Keratinocyte (primary cell): ENCODE data around the gene HSBP1L1. TPM values are rescaled to one million over a fixed set of nuclear protein-coding genes. Genes with fewer than 3 reads are reported as not detected.

ENCODE experiments used
- DNase-seq: peaks from one replicate; pipeline ENCODE4 v3.0.0-alpha.2; 2011; ENCODE audit warnings: low read depth, missing footprints, low spot score
- FAIRE-seq: peaks from 2 replicates; lab custom pipeline; 2011; peaks lifted over from hg19 to GRCh38; lab: Jason Lieb, UNC
- H2AFZ ChIP-seq: 2 replicates; pipeline ENCODE4 v1.6.0; 2012; ENCODE audit warnings: low read length, control low read depth, inconsistent platforms; ENCODE audit not compliant: control insufficient read depth
- H3K27ac ChIP-seq: 2 replicates; pipeline ENCODE4 v1.5.1; 2011; ENCODE audit warnings: low read length; ENCODE audit not compliant: control insufficient read depth, insufficient read depth
- H3K27me3 ChIP-seq: 3 replicates; pipeline ENCODE4 v1.6.0; 2011; ENCODE audit warnings: low read length; ENCODE audit not compliant: control insufficient read depth, insufficient read depth; ENCODE audit errors: extremely low read depth
- H3K36me3 ChIP-seq, 2 experiments: 2 replicates in 1 of 2; 3 replicates in 1 of 2; pipeline ENCODE4 v1.5.1; 2011; ENCODE audit warnings: low read length in 2 of 2, mild to moderate bottlenecking in 1 of 2; ENCODE audit not compliant: control insufficient read depth in 2 of 2, insufficient read depth in 2 of 2; ENCODE audit errors: extremely low read depth in 1 of 2
- H3K4me1 ChIP-seq: 3 replicates; pipeline ENCODE4 v1.5.1; 2011; ENCODE audit warnings: low read length; ENCODE audit not compliant: control insufficient read depth, insufficient read depth; ENCODE audit errors: extremely low read depth
- H3K4me2 ChIP-seq: 3 replicates; pipeline ENCODE4 v1.6.0; 2011; ENCODE audit warnings: low read depth, low read length; ENCODE audit not compliant: control insufficient read depth, insufficient read depth; ENCODE audit errors: extremely low read depth
- H3K4me3 ChIP-seq, 3 experiments: fragments of 200-600 bp in 1 of 3; sonication (generic) in 1 of 3; 2 replicates in 2 of 3; 3 replicates in 1 of 3; pipeline ENCODE4 v1.5.1; 2011 to 2016; ENCODE audit warnings: low read length in 3 of 3, mild to moderate bottlenecking in 3 of 3, control low read depth in 2 of 3, inconsistent platforms in 1 of 3, low read depth in 1 of 3, mixed read lengths in 1 of 3, mixed run types in 1 of 3, moderate library complexity in 1 of 3; ENCODE audit not compliant: control insufficient read depth in 2 of 3, insufficient read depth in 2 of 3; ENCODE audit errors: extremely low read depth in 1 of 3
- H3K79me2 ChIP-seq: 2 replicates; pipeline ENCODE4 v1.6.0; 2012; ENCODE audit warnings: low read length; ENCODE audit not compliant: control insufficient read depth, insufficient read depth
- H3K9ac ChIP-seq: 3 replicates; pipeline ENCODE4 v1.6.0; 2011; ENCODE audit warnings: low read length; ENCODE audit not compliant: control insufficient read depth, insufficient read depth; ENCODE audit errors: extremely low read depth
- H3K9me1 ChIP-seq: 3 replicates; pipeline ENCODE4 v1.6.0; 2011; ENCODE audit warnings: low read length; ENCODE audit not compliant: control insufficient read depth, insufficient read depth; ENCODE audit errors: extremely low read depth
- H3K9me3 ChIP-seq: 2 replicates; pipeline ENCODE4 v1.5.1; 2012; ENCODE audit warnings: low read depth, low read length; ENCODE audit not compliant: control insufficient read depth
- H4K20me1 ChIP-seq: 3 replicates; pipeline ENCODE4 v1.6.0; 2011; ENCODE audit warnings: low read length; ENCODE audit not compliant: control insufficient read depth, insufficient read depth; ENCODE audit errors: extremely low read depth
- EZH2 ChIP-seq: IDR thresholded peaks from one replicate; pipeline ENCODE4 v1.6.1; 2012; ENCODE audit warnings: inconsistent platforms, mild to moderate bottlenecking, low read length, moderate library complexity
- dilution Hi-C: fragments of 300-500 bp; cut with MboI; formaldehyde crosslinking; loops from one replicate; pipeline ENCODE4 v1.7.0; 2020; ENCODE audit warnings: low sequenced_read_pairs; ENCODE audit not compliant: extremely low pct_ligation_motif_present
- polyA plus RNA-seq, 5 experiments: library from polyadenylated mRNA; depleted of rRNA in 3 of 5; stranded (reverse) in 3 of 5; stranded (forward) in 1 of 5; unstranded in 1 of 5; fragments of >200 nt; gene quantifications; 1 replicate in 1 of 5; 2 replicates in 3 of 5; 3 replicates in 1 of 5; pipeline versions ENCODE4 v1.2.1 to v1.2.3, GENCODE V29; 2011 to 2012; ENCODE audit warnings: missing spikeins in 2 of 5, low read depth in 1 of 5, low replicate concordance in 1 of 5
- TF ChIP-seq, protein P1 (sequence below), 3 experiments: IDR thresholded peaks in 1 of 3; conservative IDR thresholded peaks in 1 of 3; optimal IDR thresholded peaks in 1 of 3; 2 replicates in 2 of 3; 3 replicates in 1 of 3; pipeline versions ENCODE3 to v1.5.1; 2011; ENCODE audit warnings: low read length in 3 of 3, mild to moderate bottlenecking in 3 of 3, moderate library complexity in 2 of 3, control low read depth in 1 of 3, inconsistent platforms in 1 of 3; ENCODE audit not compliant: insufficient read depth in 2 of 3; ENCODE audit errors: extremely low read depth in 1 of 3

Gene HSBP1L1
- polyA plus RNA-seq, 1 donor (not counting 4 experiments of a cell fraction or from before 2014, with no cell fraction given), result 49.6 TPM

DNA sequence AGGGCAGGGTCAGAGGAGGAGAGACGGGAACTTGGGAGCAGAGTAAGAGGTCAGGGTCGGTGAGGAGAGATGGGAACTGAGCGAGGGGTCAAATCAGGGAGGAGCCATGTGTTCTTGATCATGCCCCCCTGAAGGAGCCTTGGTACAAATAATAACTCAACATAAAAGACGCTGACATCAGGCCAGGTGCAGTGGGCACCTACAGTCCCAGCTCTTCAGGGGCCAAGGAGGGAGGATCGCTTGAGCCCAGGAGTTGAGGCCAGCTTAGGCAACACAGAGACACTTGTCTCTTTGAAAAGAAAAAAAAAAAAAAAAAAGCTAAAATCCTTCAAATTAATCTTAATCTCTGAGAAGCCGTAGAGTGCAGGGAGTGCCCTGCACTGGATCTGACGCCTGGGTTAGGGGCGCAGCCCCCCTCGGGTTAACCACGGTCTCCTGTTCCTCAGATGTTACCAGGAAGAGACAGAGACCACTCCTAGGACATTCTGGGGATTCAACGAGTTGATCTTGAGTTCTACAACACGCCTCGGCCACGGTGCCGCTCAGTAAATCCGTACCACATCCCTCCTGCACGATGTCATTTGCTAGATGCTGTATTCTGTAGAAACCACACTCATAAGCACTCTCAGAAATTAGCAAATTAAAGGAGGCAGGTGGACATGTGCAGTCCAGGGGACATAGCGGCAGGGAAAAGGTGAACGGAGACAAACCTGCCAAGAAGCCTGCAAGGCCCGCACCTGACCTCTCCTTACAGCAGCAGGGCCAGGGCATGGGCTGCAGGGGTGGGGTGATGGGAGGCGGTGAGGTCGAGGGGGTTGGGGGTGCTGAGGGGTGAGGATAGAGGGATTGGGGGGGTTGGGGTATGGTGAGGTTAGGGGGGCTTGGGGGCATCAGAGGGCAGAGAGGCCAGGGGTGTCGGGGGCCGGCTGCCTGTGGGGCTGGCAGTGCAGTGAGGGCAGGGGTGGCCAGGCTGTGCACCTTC is 42.2 kb upstream of the HSBP1L1 start:
- H3K9me1 ChIP-seq, result no peaks in the 10 kb centered on the region
- H3K79me2 ChIP-seq, result peaks cover 26% of the 10 kb centered on the region
- no peaks in the 10 kb centered on the region for H3K4me1 ChIP-seq
- no peak overlapping the region for H3K4me3 ChIP-seq
- no peak overlapping the region for H2AFZ ChIP-seq
- H3K27me3 ChIP-seq, result no peaks in the 10 kb centered on the region
- no peak overlapping the region for H3K4me2 ChIP-seq
- TF ChIP-seq, protein P1, sequence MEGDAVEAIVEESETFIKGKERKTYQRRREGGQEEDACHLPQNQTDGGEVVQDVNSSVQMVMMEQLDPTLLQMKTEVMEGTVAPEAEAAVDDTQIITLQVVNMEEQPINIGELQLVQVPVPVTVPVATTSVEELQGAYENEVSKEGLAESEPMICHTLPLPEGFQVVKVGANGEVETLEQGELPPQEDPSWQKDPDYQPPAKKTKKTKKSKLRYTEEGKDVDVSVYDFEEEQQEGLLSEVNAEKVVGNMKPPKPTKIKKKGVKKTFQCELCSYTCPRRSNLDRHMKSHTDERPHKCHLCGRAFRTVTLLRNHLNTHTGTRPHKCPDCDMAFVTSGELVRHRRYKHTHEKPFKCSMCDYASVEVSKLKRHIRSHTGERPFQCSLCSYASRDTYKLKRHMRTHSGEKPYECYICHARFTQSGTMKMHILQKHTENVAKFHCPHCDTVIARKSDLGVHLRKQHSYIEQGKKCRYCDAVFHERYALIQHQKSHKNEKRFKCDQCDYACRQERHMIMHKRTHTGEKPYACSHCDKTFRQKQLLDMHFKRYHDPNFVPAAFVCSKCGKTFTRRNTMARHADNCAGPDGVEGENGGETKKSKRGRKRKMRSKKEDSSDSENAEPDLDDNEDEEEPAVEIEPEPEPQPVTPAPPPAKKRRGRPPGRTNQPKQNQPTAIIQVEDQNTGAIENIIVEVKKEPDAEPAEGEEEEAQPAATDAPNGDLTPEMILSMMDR (optimal IDR thresholded peaks at IDR 0.05 in 1 of 3, IDR thresholded peaks at IDR 0.05 in 1 of 3, conservative IDR thresholded peaks at IDR 0.05 in 1 of 3; ENCODE audit: extremely low read depth in 1 of 3, insufficient read depth in 2 of 3, low read length in 3 of 3), result no peak
- no peak for TF ChIP-seq EZH2
- H3K27ac ChIP-seq, result no peak overlapping the region
- H3K36me3 ChIP-seq, result peaks cover 12% of the 10 kb centered on the region in 2 experiments
- no peak overlapping the region for H3K9ac ChIP-seq
- DNase-seq (no peak), FAIRE-seq (no peak)
- dilution Hi-C loops, result no loop called here
- no peaks in the 10 kb centered on the region for H3K9me3 ChIP-seq
- H4K20me1 ChIP-seq, result no peaks in the 10 kb centered on the region

DNA sequence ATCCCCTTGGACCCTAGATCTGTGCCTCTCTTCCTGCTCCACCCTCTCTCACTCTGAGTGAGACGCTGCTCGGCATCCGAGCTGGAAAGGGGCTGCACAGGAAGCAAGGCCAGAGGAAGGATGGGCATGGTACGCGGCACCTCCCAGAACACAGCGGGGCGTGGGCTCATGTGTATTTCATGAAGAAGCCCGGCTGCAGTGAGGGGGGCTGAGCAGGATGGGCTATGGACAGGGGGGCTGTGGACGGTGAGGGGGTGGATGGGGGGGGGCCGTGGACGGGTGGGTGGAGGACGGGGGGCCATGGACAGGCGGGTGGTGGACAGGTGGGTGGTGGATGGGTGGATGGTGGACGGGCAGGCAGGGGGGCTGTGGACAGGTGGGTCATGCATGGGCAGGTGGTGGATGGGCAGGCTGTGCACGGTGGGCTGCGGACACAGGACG is 41.5 kb upstream of the HSBP1L1 start:
- H3K4me3 ChIP-seq, result no peak overlapping the region
- peaks cover 33% of the 10 kb centered on the region for H3K79me2 ChIP-seq
- no peaks in the 10 kb centered on the region for H4K20me1 ChIP-seq
- H3K9ac ChIP-seq, result no peak overlapping the region
- dilution Hi-C loops, result no loop called here
- H3K36me3 ChIP-seq, result peaks cover 12% of the 10 kb centered on the region in 2 experiments
- H3K4me2 ChIP-seq, result no peak overlapping the region
- TF ChIP-seq, protein P1 (optimal IDR thresholded peaks at IDR 0.05 in 1 of 3, IDR thresholded peaks at IDR 0.05 in 1 of 3, conservative IDR thresholded peaks at IDR 0.05 in 1 of 3; ENCODE audit: extremely low read depth in 1 of 3, insufficient read depth in 2 of 3, low read length in 3 of 3), result no peak
- TF ChIP-seq EZH2, result no peak
- H3K27ac ChIP-seq, result no peak overlapping the region
- no peaks in the 10 kb centered on the region for H3K9me1 ChIP-seq
- no peak overlapping the region for H2AFZ ChIP-seq
- no peaks in the 10 kb centered on the region for H3K27me3 ChIP-seq
- H3K4me1 ChIP-seq, result no peaks in the 10 kb centered on the region
- DNase-seq (no peak), FAIRE-seq (no peak)
- H3K9me3 ChIP-seq, result no peaks in the 10 kb centered on the region
